ENCODE measurements around the gene SNRPD3.
A peak's percentile ranks its signal among the peaks of the same experiment; 100 is the strongest.
"Not testable (repeated sequence)": the region's sequence is repeated elsewhere in the genome, so short reads cannot be mapped to it uniquely, and the experiment has no call there.

The SNRPD3 gene

GRCh38 chr22:24532075-24532474 is 23.7 kb upstream of the SNRPD3 start:
- DNase-seq (ENCODE audit: low read depth in 2 of 2) = no peak

GRCh38 chr22:24535348-24535747 is 20.5 kb upstream of the SNRPD3 start:
- DNase-seq (ENCODE audit: low read depth in 2 of 2) = no peak

- no peak for DNase-seq (ENCODE audit: low read depth in 2 of 2)
These were observed 19.7 kb upstream of the SNRPD3 start for GRCh38 chr22:24536089-24536488.

- no peak for DNase-seq (ENCODE audit: low read depth in 2 of 2)
These were observed 15.3 kb upstream of the SNRPD3 start for GRCh38 chr22:24540470-24540869.

- DNase-seq (ENCODE audit: low read depth in 2 of 2) = no peak
These were observed 13.9 kb upstream of the SNRPD3 start for GRCh38 chr22:24541681-24542515.

GRCh38 chr22:24542641-24543040 is 13.2 kb upstream of the SNRPD3 start:
- DNase-seq (ENCODE audit: low read depth in 2 of 2) = no peak

- DNase-seq (ENCODE audit: low read depth in 2 of 2) = no peak
These were observed 12.6 kb upstream of the SNRPD3 start for GRCh38 chr22:24543185-24543601.

GRCh38 chr22:24543679-24544243 is 12.0 kb upstream of the SNRPD3 start:
- no peak for DNase-seq (ENCODE audit: low read depth in 2 of 2)

- DNase-seq (ENCODE audit: low read depth in 2 of 2) = no peak
These were observed 7.0 kb upstream of the SNRPD3 start for GRCh38 chr22:24548812-24549211.

- no peak for DNase-seq (ENCODE audit: low read depth in 2 of 2)
These were observed 5.5 kb upstream of the SNRPD3 start for GRCh38 chr22:24550028-24550901.

GRCh38 chr22:24550902-24551435 is 4.8 kb upstream of the SNRPD3 start:
- DNase-seq (ENCODE audit: low read depth in 2 of 2) = no peak

GRCh38 chr22:24552503-24553286 is 3.1 kb upstream of the SNRPD3 start:
- not testable (repeated sequence) for DNase-seq (ENCODE audit: low read depth in 2 of 2)

- DNase-seq (ENCODE audit: low read depth in 2 of 2) = no peak
These were observed 2.0 kb upstream of the SNRPD3 start for GRCh38 chr22:24553597-24554312.

- peak in 1 of 2 donors; percentile 23 for DNase-seq (ENCODE audit: low read depth in 2 of 2)
These were observed 1.3 kb upstream of the SNRPD3 start, which contains the start of gene GUCD1 for GRCh38 chr22:24554313-24555164. TSS of gene GUCD1 (minus strand) at chr22:24555138. CDS start at chr22:24554991, 147 bp downstream.

- DNase-seq (ENCODE audit: low read depth in 2 of 2) = no peak
These were observed 3.7 kb downstream of the SNRPD3 start for GRCh38 chr22:24559471-24559870.

GRCh38 chr22:24563246-24563645 is 7.4 kb downstream of the SNRPD3 start:
- DNase-seq (ENCODE audit: low read depth in 2 of 2) = no peak

- no peak for DNase-seq (ENCODE audit: low read depth in 2 of 2)
These were observed 8.7 kb downstream of the SNRPD3 start for GRCh38 chr22:24564376-24565058.

- no peak for DNase-seq (ENCODE audit: low read depth in 2 of 2)
These were observed 9.3 kb downstream of the SNRPD3 start for GRCh38 chr22:24565077-24565476.

- DNase-seq (ENCODE audit: low read depth in 2 of 2) = no peak
These were observed 11.2 kb downstream of the SNRPD3 start for GRCh38 chr22:24566899-24567511.

Measured in stimulated activated CD8-positive, alpha-beta memory T cell treated with anti-CD3 and anti-CD28 coated beads, Interleukin-7, amount 100 ng/mL, for 4 hours (primary cell).